Ishikawa (cell line): ENCODE measurements around the gene OR11A1.

Source experiments
- CEBPB ChIP-seq: IDR thresholded peaks from 2 replicates; pipeline ENCODE4 v1.6.1; 2012
- CREB1 ChIP-seq: IDR thresholded peaks from 2 replicates; pipeline ENCODE4 v1.6.1; 2012; ENCODE audit warnings: low read depth
- EGR1 ChIP-seq: IDR thresholded peaks from 2 replicates; pipeline ENCODE4 v1.6.1; 2012
- EP300 ChIP-seq: IDR thresholded peaks from 2 replicates; pipeline ENCODE4 v1.6.1; 2012; ENCODE audit warnings: borderline replicate concordance
- FOXM1 ChIP-seq: IDR thresholded peaks from 2 replicates; pipeline ENCODE4 v1.6.1; 2012; ENCODE audit warnings: low read depth, borderline replicate concordance
- TAF1 ChIP-seq: IDR thresholded peaks from 2 replicates; pipeline ENCODE4 v1.6.1; 2012; ENCODE audit warnings: low read depth, mild to moderate bottlenecking
- TEAD4 ChIP-seq: IDR thresholded peaks from 2 replicates; pipeline ENCODE4 v1.6.1; 2012
- TF ChIP-seq, protein P1 (sequence below): IDR thresholded peaks from 2 replicates; pipeline ENCODE4 v1.6.1; 2012; ENCODE audit warnings: low read depth, mild to moderate bottlenecking
- TF ChIP-seq, protein P2 (sequence below): IDR thresholded peaks from 2 replicates; pipeline ENCODE4 v1.6.1; 2012

DNA sequence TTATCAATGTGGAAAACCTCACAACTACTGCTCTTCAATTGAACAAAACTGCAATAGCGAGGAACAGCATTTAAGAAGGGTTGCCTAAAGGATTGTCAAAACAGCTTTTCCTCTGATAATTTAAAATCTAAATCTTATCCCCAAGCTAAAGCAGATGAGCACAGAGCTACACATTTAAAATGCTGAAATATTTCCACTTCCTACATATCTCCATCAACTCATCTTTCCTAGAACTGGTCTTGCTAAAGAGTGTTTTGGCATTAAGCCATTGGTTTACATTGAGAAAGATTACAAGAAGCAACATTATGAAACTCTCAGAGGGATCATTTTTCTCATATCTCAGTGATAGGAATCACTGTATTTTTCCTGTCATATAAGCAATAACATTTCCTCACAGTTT, 14.2 kb downstream of the OR11A1 start:
- TF ChIP-seq CEBPB (no peak), TAF1 (no peak), EP300 (no peak), CREB1 (no peak), EGR1 (no peak), TEAD4 (no peak), FOXM1 (no peak)
- TF ChIP-seq, protein P1, sequence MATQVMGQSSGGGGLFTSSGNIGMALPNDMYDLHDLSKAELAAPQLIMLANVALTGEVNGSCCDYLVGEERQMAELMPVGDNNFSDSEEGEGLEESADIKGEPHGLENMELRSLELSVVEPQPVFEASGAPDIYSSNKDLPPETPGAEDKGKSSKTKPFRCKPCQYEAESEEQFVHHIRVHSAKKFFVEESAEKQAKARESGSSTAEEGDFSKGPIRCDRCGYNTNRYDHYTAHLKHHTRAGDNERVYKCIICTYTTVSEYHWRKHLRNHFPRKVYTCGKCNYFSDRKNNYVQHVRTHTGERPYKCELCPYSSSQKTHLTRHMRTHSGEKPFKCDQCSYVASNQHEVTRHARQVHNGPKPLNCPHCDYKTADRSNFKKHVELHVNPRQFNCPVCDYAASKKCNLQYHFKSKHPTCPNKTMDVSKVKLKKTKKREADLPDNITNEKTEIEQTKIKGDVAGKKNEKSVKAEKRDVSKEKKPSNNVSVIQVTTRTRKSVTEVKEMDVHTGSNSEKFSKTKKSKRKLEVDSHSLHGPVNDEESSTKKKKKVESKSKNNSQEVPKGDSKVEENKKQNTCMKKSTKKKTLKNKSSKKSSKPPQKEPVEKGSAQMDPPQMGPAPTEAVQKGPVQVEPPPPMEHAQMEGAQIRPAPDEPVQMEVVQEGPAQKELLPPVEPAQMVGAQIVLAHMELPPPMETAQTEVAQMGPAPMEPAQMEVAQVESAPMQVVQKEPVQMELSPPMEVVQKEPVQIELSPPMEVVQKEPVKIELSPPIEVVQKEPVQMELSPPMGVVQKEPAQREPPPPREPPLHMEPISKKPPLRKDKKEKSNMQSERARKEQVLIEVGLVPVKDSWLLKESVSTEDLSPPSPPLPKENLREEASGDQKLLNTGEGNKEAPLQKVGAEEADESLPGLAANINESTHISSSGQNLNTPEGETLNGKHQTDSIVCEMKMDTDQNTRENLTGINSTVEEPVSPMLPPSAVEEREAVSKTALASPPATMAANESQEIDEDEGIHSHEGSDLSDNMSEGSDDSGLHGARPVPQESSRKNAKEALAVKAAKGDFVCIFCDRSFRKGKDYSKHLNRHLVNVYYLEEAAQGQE: no peak
- TF ChIP-seq, protein P2, sequence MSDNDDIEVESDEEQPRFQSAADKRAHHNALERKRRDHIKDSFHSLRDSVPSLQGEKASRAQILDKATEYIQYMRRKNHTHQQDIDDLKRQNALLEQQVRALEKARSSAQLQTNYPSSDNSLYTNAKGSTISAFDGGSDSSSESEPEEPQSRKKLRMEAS: no peak
